IMR-90 (cell line): ENCODE data around the gene C22orf42. TPM values are rescaled to one million over a fixed set of nuclear protein-coding genes. Genes with fewer than 3 reads are reported as not detected.

Experiments used
- ATAC-seq: fragments of 200-7000 bp; cut with Tn5 transposase; 2 replicates; pipeline ENCODE4 v1.9.1; 2020; ENCODE audit warnings: low read depth, mild to moderate bottlenecking, moderate library complexity
- BruUV-seq: library from RNA; stranded (reverse); fragments of 400-500 nt; replicated peaks from 2 replicates; lab custom pipeline; 2021; lab: Mats Ljungman, UMichigan
- CTCF ChIA-PET: fragments of 300-600 bp; formaldehyde crosslinking; extraction: SDS; loops from one replicate; lab custom pipeline; 2021; ENCODE audit warnings: antibody characterized with exemption; lab: Yijun Ruan, JAX
- POLR2A ChIA-PET: fragments of 300-600 bp; sonication (Branson Sonifier 250); formaldehyde crosslinking; loops from one replicate; lab custom pipeline; 2022; ENCODE audit warnings: antibody characterized with exemption; ENCODE audit not compliant: unreplicated experiment; lab: Charles Lee
- DNase-seq: peaks from one replicate; pipeline ENCODE4 v3.0.0; 2013
- H2AFZ ChIP-seq: replicated peaks from 2 replicates; pipeline ENCODE3; 2013; ENCODE audit warnings: low read length, mild to moderate bottlenecking; ENCODE audit not compliant: poor library complexity
- H2AK5ac ChIP-seq: 2 replicates; pipeline ENCODE4 v1.6.1; 2013; ENCODE audit warnings: low read depth, low read length, inconsistent platforms
- H2AK9ac ChIP-seq: replicated peaks from 2 replicates; pipeline ENCODE3; 2013; ENCODE audit warnings: mild to moderate bottlenecking, low read depth, low read length, moderate library complexity; ENCODE audit not compliant: poor library complexity
- H2BK120ac ChIP-seq: 2 replicates; pipeline ENCODE4 v1.6.1; 2013; ENCODE audit warnings: low read depth, low read length, inconsistent platforms
- H2BK15ac ChIP-seq: 3 replicates; pipeline ENCODE4 v1.6.1; 2013; ENCODE audit warnings: low read depth, low read length, inconsistent platforms
- H2BK20ac ChIP-seq: 2 replicates; pipeline ENCODE4 v1.6.1; 2013; ENCODE audit warnings: low read depth, mild to moderate bottlenecking, inconsistent platforms, low read length, moderate library complexity
- H2BK5ac ChIP-seq: 2 replicates; pipeline ENCODE4 v1.6.1; 2013; ENCODE audit warnings: mild to moderate bottlenecking, low read depth, low read length, inconsistent platforms; ENCODE audit not compliant: poor library complexity, severe bottlenecking
- H3K14ac ChIP-seq: replicated peaks from 2 replicates; pipeline ENCODE4 v1.6.1; 2013; ENCODE audit warnings: low read depth, low read length, inconsistent platforms
- H3K18ac ChIP-seq: 2 replicates; pipeline ENCODE4 v1.6.1; 2013; ENCODE audit warnings: low read depth, low read length, control low read depth
- H3K23ac ChIP-seq: 2 replicates; pipeline ENCODE4 v1.6.1; 2013; ENCODE audit warnings: low read depth, low read length, inconsistent platforms
- H3K27ac ChIP-seq: 2 replicates; pipeline ENCODE4 v1.5.1; 2013; ENCODE audit warnings: mild to moderate bottlenecking, control low read depth, low read length; ENCODE audit not compliant: insufficient read depth
- H3K27me3 ChIP-seq: 2 replicates; pipeline ENCODE4 v1.6.1; 2013; ENCODE audit warnings: low read length; ENCODE audit not compliant: control insufficient read depth, insufficient read depth
- H3K36me3 ChIP-seq: 2 replicates; pipeline ENCODE4 v1.6.1; 2013; ENCODE audit warnings: low read length, mixed read lengths; ENCODE audit not compliant: control insufficient read depth, insufficient read depth
- H3K4ac ChIP-seq: 2 replicates; pipeline ENCODE4 v1.6.1; 2013; ENCODE audit warnings: low read depth, low read length, inconsistent platforms
- H3K4me1 ChIP-seq: 2 replicates; pipeline ENCODE4 v1.6.1; 2013; ENCODE audit warnings: low read length, mixed read lengths; ENCODE audit not compliant: control insufficient read depth, insufficient read depth
- H3K4me2 ChIP-seq: 2 replicates; pipeline ENCODE4 v1.6.1; 2013; ENCODE audit warnings: low read depth, mild to moderate bottlenecking, control low read depth, low read length, moderate library complexity
- H3K4me3 ChIP-seq: 2 replicates; pipeline ENCODE4 v1.5.1; 2013; ENCODE audit warnings: low read depth, mild to moderate bottlenecking, control low read depth, low read length, moderate library complexity; ENCODE audit not compliant: insufficient read depth
- H3K56ac ChIP-seq: 2 replicates; pipeline ENCODE4 v1.6.1; 2013; ENCODE audit warnings: low read length, inconsistent platforms; ENCODE audit not compliant: insufficient read depth; ENCODE audit errors: extremely low read depth
- H3K79me1 ChIP-seq, 2 experiments: 2 replicates each; pipeline ENCODE4 v1.6.1; 2013; ENCODE audit warnings: low read length in 2 of 2, inconsistent platforms in 1 of 2, low read depth in 1 of 2
- H3K9ac ChIP-seq: 2 replicates; pipeline ENCODE4 v1.6.1; 2013; ENCODE audit warnings: low read depth, low read length, control low read depth
- H3K9me1 ChIP-seq: 2 replicates; pipeline ENCODE4 v1.6.1; 2013; ENCODE audit warnings: low read length, inconsistent platforms; ENCODE audit not compliant: insufficient read depth
- H3K9me3 ChIP-seq: 2 replicates; pipeline ENCODE4 v1.6.1; 2013; ENCODE audit warnings: low read length; ENCODE audit not compliant: control insufficient read depth, insufficient read depth
- H4K20me1 ChIP-seq: 2 replicates; pipeline ENCODE4 v1.6.1; 2013; ENCODE audit warnings: low read length, inconsistent platforms; ENCODE audit not compliant: insufficient read depth
- H4K5ac ChIP-seq: 2 replicates; pipeline ENCODE4 v1.6.1; 2013; ENCODE audit warnings: mild to moderate bottlenecking, low read depth, low read length, control low read depth
- H4K8ac ChIP-seq, 2 experiments: 2 replicates each; pipeline ENCODE4 v1.6.1; 2013; ENCODE audit warnings: low read depth in 2 of 2, low read length in 2 of 2, control low read depth in 1 of 2, inconsistent platforms in 1 of 2
- H4K91ac ChIP-seq: 2 replicates; pipeline ENCODE4 v1.6.1; 2013; ENCODE audit warnings: low read depth, low read length, inconsistent platforms; ENCODE audit not compliant: insufficient read depth
- BHLHE40 ChIP-seq: fragments of 150-350 bp; IDR thresholded peaks from 2 replicates; pipeline ENCODE4 v1.6.1; 2016; ENCODE audit warnings: mild to moderate bottlenecking, low read depth, low read length
- CEBPB ChIP-seq: IDR thresholded peaks from 2 replicates; pipeline ENCODE4 v1.6.1; 2012; ENCODE audit warnings: low read depth, low read length, improper control_type of control experiment
- CHD1 ChIP-seq: IDR thresholded peaks from 2 replicates; pipeline ENCODE4 v1.6.1; 2012; ENCODE audit warnings: low read depth, low read length, improper control_type of control experiment
- ELK1 ChIP-seq: fragments of 150-350 bp; IDR thresholded peaks from 2 replicates; pipeline ENCODE4 v1.6.1; 2016; ENCODE audit warnings: low read depth, mild to moderate bottlenecking, low read length, moderate library complexity, borderline replicate concordance
- FOS ChIP-seq: fragments of 150-350 bp; IDR thresholded peaks from 2 replicates; pipeline ENCODE4 v1.6.1; 2016; ENCODE audit warnings: low read depth, low read length
- RFX5 ChIP-seq: IDR thresholded peaks from 2 replicates; pipeline ENCODE4 v1.8.0; 2012; ENCODE audit warnings: low read depth, mild to moderate bottlenecking, low read length, moderate library complexity
- USF2 ChIP-seq: fragments of 150-350 bp; IDR thresholded peaks from 2 replicates; pipeline ENCODE4 v1.6.1; 2017; ENCODE audit warnings: mild to moderate bottlenecking, antibody characterized with exemption, low read length, low read depth
- WGBS, 2 experiments: methylation state at CpG; one replicate each; pipeline versions ENCODE4 v1.1.5 to v1.1.7; 2013; ENCODE audit warnings: missing lambda C conversion rate in 2 of 2; ENCODE audit not compliant: insufficient read length in 1 of 2; ENCODE audit errors: extremely low coverage in 2 of 2; 5-methylcytosine and 5-hydroxymethylcytosine counted together
- dilution Hi-C: fragments of 300-500 bp; cut with HindIII; formaldehyde crosslinking; loops from one replicate; pipeline ENCODE4 v1.14.3; 2018; ENCODE audit warnings: low sequenced_read_pairs; ENCODE audit not compliant: unreplicated experiment
- in situ Hi-C: fragments of 300-500 bp; cut with MboI; formaldehyde crosslinking; loops from 3 replicates; pipeline ENCODE4 v1.14.3; 2019; ENCODE audit warnings: low sequenced_read_pairs, inconsistent platforms, mixed read lengths
- intact Hi-C: fragments of 100-400 bp; cut with micrococcal nuclease; formaldehyde crosslinking; loops from 2 replicates; pipeline ENCODE4 v1.10.0; 2022
- polyA plus RNA-seq, 3 experiments: library from polyadenylated mRNA; depleted of rRNA; stranded (reverse); fragments of >200 nt; gene quantifications; 2 replicates each; pipeline ENCODE4 v1.2.3, GENCODE V29; 2012; ENCODE audit warnings: low replicate concordance in 1 of 3
- total RNA-seq: library from RNA; depleted of rRNA; stranded (reverse); fragments of >200 nt; gene quantifications from 2 replicates; pipeline ENCODE4 v1.2.3, GENCODE V29; 2012

The C22orf42 gene
- total and polyA plus RNA-seq, 2 of the 4 experiments (the other 2 are of a cell fraction): not detected

DNA sequence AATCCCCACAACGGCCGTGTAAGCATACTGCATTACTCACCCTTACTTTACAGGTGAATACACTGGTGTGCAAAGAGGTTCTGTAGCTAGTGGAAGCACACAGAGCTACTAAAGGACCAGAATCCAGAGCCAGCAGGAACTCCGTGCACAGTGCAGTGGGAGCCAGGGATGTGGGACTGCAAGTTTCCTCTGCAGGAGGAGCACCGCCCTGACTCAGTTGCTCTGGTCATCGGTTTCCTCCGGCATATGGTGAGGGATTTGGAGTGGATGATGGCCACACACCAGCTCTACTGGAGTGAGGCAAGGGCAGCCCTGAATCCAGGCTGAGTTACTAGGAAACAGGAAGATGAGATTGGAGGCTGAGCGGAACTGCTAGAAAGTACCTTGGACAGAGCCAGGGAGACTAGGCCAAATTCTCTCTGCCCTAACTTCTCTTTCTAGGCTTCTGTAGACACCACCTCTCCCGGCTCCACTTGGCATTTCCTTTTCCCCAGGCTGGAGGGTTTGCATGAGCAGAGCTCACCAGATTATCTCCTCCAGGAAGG lies 18.2 kb upstream of the C22orf42 start:
- Histone ChIP-seq H2AK5ac (no peak overlapping the region), H2BK15ac (no peak overlapping the region), H3K27me3 (peaks cover 3% of the 10 kb centered on the region; the same call in 1 of the 2 replicates), H3K9me3 (no peaks in the 10 kb centered on the region), H3K27ac (no peak overlapping the region), H3K14ac (no peak overlapping the region), H3K9me1 (no peaks in the 10 kb centered on the region), H3K4me1 (no peaks in the 10 kb centered on the region), H3K9ac (no peak overlapping the region), H2AK9ac (no peak overlapping the region), H3K23ac (no peak overlapping the region), H3K36me3 (no peaks in the 10 kb centered on the region), H3K18ac (no peak overlapping the region), H4K91ac (no peak overlapping the region), H4K8ac (no peak overlapping the region), H3K4ac (no peak overlapping the region), H4K20me1 (no peaks in the 10 kb centered on the region), H3K4me3 (no peak overlapping the region), H3K79me1 (no peaks in the 10 kb centered on the region), H3K4me2 (no peak overlapping the region), H2BK120ac (no peak overlapping the region), H2BK5ac (no peak overlapping the region), H3K56ac (no peak overlapping the region), H4K5ac (no peak overlapping the region), H2BK20ac (no peak overlapping the region), H2AFZ (no peak overlapping the region)
- 100% methylated on average over 1 of the region's 8 CpGs; no CpG with 5 or more reads in 1 of the 2 experiments for WGBS, 2 experiments
- in situ Hi-C loops: no loop called here
- BruUV-seq: no TSS peak
- ChIA-PET CTCF (no interaction called here), POLR2A (no interaction called here)
- dilution Hi-C loops: no loop called here
- TF ChIP-seq RFX5 (no peak), BHLHE40 (no peak), CEBPB (no peak), USF2 (no peak), ELK1 (no peak), CHD1 (no peak), FOS (no peak)
- ATAC-seq (no peak), DNase-seq (no peak)
- intact Hi-C loops: loop anchor here (5.0 kb wide), 1 partner anchor 745 kb away; no protein-coding TSS in a partner anchor
